ENCODE data around the gene KNDC1. TPM values are rescaled to one million over a fixed set of nuclear protein-coding genes. Genes with fewer than 3 reads are reported as not detected.

KNDC1 gene
- total RNA-seq, 1 donor from 2014 or later = under 0.01 TPM

DNA sequence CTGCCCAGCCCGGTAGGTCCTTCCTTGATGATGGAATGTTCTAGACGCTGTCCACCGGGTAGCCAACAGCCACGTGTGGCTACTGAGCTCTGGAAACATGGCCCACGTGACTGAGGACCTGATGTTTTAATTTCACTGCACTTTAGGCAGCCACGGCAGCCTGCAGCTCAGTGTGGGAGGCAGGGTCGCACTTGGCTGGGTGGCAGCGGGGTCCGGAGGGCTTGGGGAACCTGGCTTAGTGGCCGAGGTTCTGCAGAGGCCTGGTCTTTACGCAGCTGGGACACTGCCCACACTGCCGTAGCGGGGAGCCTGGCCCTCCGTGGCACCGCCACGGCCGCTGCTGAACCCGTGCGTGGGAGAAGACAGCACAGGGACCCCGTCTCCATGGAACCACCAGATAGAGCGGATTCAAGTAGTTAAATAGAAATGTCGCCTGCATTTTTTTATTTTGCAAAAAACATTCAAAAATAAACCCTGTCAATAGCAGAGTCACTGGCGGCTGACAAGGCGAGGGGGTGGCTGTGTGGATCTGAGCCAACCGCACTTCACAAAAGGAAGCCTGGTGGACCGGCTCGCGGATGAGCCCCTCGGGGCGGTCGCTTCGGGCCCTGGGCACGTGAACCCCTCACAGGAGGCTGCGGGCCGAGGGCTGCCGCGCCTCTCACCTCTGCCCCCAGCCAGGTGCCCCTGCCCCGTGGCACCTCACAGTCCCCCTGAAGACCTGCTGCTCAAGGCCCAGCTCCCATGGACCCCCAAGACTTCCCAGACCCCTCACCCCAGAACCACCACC lies 44.4 kb downstream of the KNDC1 start:
- DNase-seq (ENCODE audit: low read depth in 2 of 2) = no peak

DNA sequence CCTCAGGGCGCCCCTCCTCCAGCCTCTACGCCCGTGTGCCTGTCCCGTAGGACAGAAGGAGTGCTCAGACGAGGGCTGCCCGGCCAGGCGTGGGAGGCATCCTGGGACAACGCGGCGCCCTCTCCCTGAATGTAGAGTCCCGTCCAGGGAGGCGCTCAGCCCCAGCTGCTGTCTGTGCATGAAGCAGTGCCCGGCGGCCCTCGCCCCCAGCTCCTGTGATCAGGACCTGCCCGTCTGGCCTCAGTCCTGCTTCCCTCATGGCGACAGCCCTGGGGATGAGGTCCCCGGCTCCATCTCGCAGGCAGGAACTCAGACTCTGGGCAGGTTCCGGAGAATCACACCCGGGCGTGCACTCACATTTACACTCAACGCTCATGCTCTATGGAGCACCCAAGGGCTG lies 45.1 kb downstream of the KNDC1 start:
- DNase-seq (ENCODE audit: low read depth in 2 of 2) = no peak

DNA sequence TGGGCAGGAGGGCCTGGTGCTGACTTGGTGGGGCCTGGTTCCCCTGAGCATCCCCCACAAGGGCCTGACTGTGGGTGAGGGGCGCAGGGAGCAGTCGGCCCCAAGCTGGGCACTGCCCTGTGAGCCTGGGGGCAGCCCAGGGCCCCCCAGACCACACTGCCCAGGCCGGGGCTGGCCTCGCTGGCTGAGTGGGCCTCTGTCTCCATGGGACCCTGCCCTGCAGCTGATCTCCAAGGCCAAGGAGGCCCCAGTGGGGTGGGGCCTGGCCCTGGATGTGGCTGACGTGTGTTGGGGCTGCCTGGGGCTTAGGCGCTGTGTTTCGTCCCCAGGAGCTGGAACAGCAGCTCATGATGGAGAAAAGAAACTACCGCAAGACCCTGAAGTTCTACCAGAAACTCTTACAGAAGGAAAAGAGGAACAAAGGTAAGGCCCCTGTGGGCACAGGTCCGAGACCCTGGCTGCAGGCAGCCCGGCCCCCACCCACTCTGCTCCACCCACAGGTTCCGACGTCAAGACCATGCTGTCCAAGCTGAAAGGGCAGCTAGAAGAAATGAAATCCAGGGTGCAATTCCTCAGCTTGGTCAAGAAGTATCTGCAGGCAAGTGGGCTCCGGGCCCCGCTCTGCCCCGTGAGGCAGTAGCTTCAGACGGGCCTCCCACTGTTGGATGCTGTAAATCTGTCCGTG lies 46.5 kb downstream of the KNDC1 start:
- no peak for DNase-seq (ENCODE audit: low read depth in 2 of 2)

- DNase-seq (ENCODE audit: low read depth in 2 of 2) = no peak
These were observed 47.1 kb downstream of the KNDC1 start for GRCh38 chr10:133207041-133207600.

GRCh38 chr10:133207627-133208026 lies 47.6 kb downstream of the KNDC1 start:
- no peak for DNase-seq (ENCODE audit: low read depth in 2 of 2)

DNA sequence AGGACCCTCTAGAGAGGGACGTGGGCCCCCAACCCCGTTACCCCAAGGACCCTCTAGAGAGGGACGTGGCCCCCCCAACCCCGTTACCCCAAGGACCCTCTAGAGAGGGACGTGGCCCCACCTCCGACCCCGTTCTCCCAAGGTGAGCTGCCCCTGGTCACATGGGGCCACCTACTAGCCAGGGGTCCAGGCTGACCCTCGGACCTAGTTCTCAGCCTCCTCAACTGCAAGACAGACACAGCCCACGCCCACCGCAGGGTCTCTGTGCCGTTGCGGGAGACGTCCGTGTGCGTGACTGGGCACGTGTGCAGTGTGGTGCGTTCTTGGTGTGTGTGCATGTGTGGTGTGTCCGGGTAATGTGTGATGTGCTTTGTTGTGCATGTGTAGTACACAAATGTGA lies 48.4 kb downstream of the KNDC1 start:
- no peak for DNase-seq (ENCODE audit: low read depth in 2 of 2)

- no peak for DNase-seq (ENCODE audit: low read depth in 2 of 2)
These were observed 49.1 kb downstream of the KNDC1 start for GRCh38 chr10:133209117-133209516.

DNA sequence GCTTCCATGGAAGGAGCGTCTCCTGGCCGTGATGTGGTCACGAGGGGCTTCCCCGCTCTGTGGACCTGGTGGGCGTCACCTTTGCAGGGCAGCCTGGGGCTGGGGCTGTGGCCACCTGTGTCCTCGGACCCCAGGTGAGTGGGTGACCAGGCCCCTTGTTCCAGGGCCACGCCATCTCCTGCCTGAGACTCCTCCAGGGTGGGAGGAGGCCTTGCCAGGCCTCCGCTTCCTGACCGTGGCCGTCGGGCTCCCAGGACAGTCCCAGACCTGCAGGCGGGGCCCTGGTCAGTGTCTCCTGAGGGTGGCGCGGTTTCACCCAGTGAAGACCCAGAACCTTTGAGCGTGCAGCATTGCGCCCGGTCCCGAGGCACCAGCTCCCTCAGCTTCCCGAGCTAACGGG lies 49.6 kb downstream of the KNDC1 start:
- no peak for DNase-seq (ENCODE audit: low read depth in 2 of 2)

DNA sequence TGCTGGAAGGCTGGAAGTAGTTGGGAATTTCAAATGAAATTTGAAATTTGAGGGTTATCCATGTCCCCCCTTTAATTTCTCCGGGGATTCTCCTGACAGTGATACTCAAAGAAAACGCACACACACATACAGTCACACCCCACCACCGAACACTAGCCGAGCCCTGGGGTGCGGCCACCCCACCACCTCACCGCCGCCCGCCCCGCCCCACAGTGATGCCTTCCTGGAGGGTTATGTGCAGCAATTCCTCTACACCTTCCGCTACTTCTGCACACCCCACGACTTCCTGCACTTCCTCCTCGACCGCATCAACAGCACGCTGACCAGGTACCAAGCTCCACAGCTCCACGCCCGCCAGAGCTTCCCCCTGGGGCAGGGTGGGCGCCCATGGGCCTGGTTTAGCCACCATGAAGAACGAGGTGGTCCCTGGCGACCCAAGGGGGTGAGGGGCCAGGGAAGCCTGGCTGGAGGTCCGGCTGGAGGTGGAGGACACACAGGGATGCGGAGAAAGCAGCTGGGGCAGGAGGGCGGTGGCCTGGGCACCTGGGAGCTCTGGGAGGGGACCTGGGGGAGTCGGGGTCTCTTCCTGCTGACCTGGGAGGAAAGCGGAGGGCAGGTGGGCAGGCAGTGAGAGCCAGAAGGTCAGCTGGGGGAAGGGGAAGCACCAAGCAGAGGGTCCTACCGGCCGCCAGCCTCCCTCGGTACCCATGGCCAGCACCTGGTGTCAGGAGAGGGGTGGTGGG lies 50.5 kb downstream of the KNDC1 start:
- no peak for DNase-seq (ENCODE audit: low read depth in 2 of 2)

GRCh38 chr10:133211141-133211830 lies 51.3 kb downstream of the KNDC1 start:
- no peak for DNase-seq (ENCODE audit: low read depth in 2 of 2)

DNA sequence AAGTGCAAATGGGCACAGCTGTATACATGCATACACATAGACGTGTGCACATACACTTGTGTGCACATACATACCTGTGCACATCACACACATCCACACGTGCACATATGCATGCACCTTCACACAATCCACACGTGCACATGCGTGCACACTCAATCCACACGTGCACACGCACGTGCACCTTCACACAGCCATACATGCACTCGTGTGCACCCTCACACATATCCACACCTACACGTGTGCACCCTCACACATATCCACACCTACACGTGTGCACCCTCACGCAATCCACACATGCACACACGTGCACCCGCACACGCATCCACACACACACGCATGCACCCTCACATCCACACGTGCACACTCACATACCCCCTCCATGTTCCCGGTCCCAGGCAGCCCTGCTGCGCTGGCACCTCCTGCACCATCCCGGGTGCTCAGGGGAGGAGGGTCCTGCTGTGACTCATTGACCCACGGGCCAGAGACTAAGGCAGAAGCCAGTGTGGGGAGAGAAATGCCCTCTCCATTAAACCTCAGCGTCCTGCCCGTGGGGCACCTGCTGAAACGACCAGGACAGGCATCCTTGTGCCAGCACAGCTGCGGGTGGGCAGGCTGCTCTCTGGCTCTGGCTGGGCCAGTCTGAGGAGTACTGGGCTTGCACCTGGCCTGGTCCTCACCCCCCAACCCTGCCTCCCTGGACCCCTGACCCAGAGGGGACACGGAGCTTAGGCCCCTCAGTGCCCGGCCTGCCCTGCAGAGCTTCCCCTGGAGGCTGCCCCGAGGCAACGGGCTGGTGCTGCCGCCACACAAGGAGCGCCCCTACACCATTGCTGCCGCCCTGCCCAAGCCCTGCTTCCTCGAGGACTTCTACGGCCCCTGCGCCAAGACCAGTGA lies 52.2 kb downstream of the KNDC1 start:
- no peak for DNase-seq (ENCODE audit: low read depth in 2 of 2)

DNA sequence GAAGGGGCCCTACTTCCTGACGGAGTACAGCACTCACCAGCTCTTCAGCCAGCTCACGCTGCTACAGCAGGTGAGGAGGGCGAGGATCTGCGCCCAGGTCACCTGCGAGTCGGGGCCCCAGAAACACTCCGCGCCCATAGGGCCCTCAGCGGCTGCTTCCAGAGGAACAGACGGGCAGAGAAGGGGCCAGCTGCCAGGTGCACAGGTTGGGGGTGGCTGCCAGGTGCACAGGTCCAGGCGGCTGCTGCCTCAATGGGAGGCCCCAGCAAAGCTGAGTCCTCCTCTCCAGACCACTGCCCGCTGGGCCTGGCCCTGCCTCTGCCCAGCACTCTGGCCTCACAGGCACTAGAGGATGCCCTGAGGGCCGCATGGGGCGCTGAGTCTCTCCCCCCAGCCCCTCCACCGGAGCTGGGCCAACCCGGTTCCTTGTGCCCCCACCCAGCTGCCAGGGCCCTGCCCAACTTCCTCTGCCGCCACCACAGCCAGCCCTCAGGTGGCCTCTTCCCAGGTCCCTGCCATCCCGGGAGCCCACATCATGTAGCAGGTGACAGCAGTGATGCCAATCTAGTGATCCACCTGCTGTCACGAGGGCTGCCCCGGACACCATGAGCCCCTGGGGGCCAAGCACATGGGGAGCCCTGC lies 53.0 kb downstream of the KNDC1 start:
- no peak for DNase-seq (ENCODE audit: low read depth in 2 of 2)

DNA sequence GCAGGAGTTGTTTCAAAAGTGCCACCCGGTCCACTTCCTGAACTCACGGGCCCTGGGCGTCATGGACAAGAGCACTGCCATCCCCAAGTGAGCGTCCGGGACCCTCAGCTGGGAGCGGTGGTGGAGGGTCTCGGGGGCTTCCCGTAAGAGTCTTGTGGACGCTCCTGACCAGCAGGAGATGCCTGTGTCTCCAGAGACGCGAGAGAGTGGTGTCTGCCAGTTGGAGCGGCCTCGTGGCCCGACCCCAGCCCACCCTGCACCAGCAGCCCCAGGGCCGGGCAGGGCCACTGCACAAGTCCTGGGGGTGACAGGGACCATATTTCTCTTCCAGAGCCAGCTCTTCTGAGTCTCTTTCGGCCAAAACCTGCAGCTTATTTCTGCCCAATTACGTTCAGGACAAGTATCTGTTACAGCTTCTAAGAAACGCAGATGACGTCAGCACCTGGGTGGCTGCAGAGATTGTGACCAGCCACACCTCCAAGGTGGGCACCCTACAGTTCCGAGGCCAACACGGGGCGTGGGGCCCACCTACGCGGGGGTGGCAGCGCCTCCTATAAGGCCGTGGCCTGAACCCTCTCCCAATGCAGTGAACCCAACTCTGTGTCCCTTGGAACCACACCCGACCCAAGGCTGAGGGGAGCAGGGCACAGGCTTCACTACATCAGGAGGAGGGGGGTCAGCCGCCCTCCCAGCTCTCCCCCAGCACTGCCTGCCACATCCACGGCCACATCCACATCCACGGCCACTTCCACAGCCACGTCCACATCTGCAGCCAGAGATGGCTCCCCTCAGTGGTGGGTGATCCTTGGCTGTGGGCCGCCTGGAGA lies 53.8 kb downstream of the KNDC1 start:
- no peak for DNase-seq (ENCODE audit: low read depth in 2 of 2)

- no peak for DNase-seq (ENCODE audit: low read depth in 2 of 2)
These were observed 54.7 kb downstream of the KNDC1 start for GRCh38 chr10:133214468-133215410.

- no peak for DNase-seq (ENCODE audit: low read depth in 2 of 2)
These were observed 55.6 kb downstream of the KNDC1 start for GRCh38 chr10:133215586-133215985.

GRCh38 chr10:133216776-133217175 lies 56.8 kb downstream of the KNDC1 start:
- no peak for DNase-seq (ENCODE audit: low read depth in 2 of 2)

GRCh38 chr10:133217800-133218589 lies 58.0 kb downstream of the KNDC1 start:
- DNase-seq (ENCODE audit: low read depth in 2 of 2) = no peak
